ENCODE data around the gene KCND2.

Gene KCND2

DNA sequence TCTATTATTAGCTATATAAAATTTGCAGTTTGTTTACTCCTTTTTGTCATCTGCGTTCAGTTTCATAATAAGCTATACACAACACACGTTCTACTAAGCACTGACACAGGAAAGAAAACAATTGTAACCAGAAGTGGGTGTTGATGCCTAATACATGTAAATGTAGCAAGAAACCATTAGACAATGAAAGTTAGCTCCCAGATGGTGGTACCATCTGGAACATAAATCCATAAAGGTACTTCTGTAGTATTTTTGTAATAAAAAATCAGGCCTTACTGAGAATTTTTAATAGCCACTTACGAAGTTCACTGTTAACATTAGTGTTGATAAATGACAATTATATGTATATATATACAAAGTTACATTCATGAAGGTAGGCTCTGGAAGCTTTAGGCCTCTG is 194.7 kb downstream of the KCND2 start:
- TF ChIP-seq CTCF (IDR thresholded peaks at IDR 0.05; ENCODE audit: insufficient read depth, low read depth, low read length, missing control alignments) = no peak
- H3K4me3 ChIP-seq (ENCODE audit: low read length) = no peak overlapping the region
- DNase-seq (ENCODE audit: low read depth) = no peak

DNA sequence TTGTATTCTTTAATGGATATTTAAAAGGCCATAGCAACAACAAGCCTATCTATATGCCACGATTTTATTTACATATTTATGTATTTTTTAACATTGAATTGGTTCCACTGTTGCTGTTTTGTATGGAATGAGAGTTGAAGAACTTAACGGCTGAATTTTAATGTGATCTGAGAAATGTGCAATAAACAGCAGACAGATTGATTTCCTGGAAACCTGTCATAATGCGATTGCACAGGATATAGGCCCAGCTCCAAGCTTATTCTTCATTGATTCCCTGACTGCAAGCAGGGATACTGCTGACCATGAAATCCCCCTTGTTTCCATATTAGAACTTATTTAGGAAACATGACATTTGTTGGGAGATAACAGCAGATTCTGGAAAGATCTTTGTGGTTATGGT is 195.6 kb downstream of the KCND2 start:
- no peak for TF ChIP-seq CTCF (IDR thresholded peaks at IDR 0.05; ENCODE audit: insufficient read depth, low read depth, low read length, missing control alignments)
- no peak for DNase-seq (ENCODE audit: low read depth)
- no peak overlapping the region for H3K4me3 ChIP-seq (ENCODE audit: low read length)

- no peak for DNase-seq (ENCODE audit: low read depth)
- TF ChIP-seq CTCF (IDR thresholded peaks at IDR 0.05; ENCODE audit: insufficient read depth, low read depth, low read length, missing control alignments) = no peak
- no peak overlapping the region for H3K4me3 ChIP-seq (ENCODE audit: low read length)
These were observed 199.9 kb downstream of the KCND2 start for GRCh38 chr7:120472892-120473291.

DNA sequence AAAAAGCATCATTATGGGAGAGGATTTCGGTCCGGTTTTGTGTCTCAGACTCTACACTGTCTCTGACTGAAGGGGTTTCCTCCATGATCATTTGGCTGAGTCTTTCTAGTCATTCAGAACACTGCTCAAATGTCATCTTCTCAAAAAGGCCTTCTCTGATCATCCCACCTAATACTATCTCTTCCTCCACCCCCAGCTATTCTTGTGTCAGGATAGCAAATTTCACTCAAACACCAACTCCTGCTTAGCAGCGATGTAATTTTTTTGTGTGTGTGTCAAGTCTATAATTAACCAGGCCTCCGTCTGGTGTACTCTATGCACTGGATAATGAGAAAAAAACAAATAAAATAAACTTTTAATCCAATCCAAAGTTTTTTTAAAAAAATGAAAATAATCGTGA is 200.4 kb downstream of the KCND2 start:
- TF ChIP-seq CTCF (IDR thresholded peaks at IDR 0.05; ENCODE audit: insufficient read depth, low read depth, low read length, missing control alignments) = no peak
- H3K4me3 ChIP-seq (ENCODE audit: low read length) = no peak overlapping the region
- DNase-seq (ENCODE audit: low read depth) = no peak

DNA sequence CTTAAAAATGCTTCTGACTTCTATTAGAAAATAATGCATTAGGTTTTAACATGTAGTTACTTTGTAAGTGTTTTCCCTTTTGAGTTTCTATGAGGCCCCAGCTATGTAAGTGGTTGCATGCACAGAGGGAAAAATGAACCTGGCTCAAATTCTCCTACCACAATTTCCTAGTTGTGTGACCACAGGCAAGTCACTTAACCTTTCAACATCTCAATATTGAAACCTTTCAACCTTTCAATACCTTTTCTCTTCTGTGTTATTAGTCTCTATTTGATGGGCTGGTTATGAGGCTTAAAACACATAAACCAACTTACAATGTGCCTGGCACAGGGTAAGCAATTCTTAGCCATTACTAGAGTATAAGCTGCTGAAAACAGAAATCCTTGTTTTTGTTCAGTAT is 203.0 kb downstream of the KCND2 start:
- H3K4me3 ChIP-seq (ENCODE audit: low read length) = no peak overlapping the region
- no peak for TF ChIP-seq CTCF (IDR thresholded peaks at IDR 0.05; ENCODE audit: insufficient read depth, low read depth, low read length, missing control alignments)
- DNase-seq (ENCODE audit: low read depth) = no peak

DNA sequence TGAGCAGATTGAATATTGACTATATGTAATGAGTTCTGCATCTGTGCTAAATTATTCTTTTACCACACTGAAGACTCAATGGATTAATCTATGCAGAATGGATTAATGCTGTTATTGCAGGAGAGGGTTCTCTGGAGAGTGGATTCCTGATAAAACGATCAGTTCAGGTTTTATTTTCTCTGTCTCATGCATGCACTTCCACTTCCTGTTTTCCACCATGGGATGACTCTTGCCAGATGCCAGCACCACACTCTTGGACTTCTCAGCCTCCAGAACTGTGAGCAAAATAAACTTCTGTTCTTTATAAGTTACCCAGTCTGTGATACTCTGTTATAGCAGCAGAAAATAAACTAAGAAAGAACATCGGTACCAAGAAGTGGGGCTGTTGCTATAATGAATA is 207.5 kb downstream of the KCND2 start:
- H3K4me3 ChIP-seq (ENCODE audit: low read length) = no peak overlapping the region
- DNase-seq (ENCODE audit: low read depth) = no peak
- TF ChIP-seq CTCF (IDR thresholded peaks at IDR 0.05; ENCODE audit: insufficient read depth, low read depth, low read length, missing control alignments) = no peak

DNA sequence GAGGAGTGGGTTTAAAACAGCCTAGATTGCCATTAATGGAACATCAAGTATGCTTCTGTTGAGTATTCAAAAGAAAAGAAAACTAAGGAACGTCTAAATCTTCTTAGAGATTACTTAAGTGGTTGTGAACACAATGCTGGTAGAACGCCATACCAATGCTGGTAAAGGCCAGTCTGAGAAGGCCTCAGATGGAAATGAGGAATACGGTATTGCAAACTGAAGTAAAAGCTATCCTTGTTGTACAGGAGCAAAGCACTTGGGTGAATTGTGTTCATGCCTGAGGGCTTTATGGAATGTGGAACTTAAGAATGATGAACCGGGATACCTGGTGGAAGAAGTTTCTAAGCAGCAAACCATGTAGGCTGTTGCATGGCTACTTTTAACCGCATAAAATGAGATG is 208.0 kb downstream of the KCND2 start:
- no peak overlapping the region for H3K4me3 ChIP-seq (ENCODE audit: low read length)
- no peak for TF ChIP-seq CTCF (IDR thresholded peaks at IDR 0.05; ENCODE audit: insufficient read depth, low read depth, low read length, missing control alignments)
- no peak for DNase-seq (ENCODE audit: low read depth)

Measured in epithelial cell of esophagus (primary cell).